ENCODE results near the gene PAX3. TPM values are rescaled to one million over a fixed set of nuclear protein-coding genes. Genes with fewer than 3 reads are reported as not detected.

PAX3 gene
- total RNA-seq, 2 donors from 2014 or later: not detected

DNA sequence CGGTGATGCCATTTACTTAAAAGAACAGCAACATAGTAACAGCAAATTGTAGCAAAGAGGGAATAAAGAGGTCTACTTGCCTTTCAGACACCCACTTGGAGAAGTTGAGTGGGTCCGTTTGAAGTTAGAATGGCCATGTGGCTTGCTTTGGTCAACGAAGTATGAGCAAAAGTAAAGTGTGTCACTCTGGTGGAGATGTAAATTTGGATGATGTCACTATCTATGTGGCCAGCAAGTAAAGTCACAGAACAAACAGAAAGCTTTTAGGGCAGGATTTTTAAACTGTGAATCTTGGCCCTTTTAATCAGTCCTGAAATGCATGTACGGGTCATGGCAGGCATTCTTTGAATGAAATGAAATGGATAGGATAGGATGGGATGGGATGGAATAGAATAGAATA lies 120.3 kb downstream of the PAX3 start:
- no peaks in the 10 kb centered on the region for H3K36me3 ChIP-seq (ENCODE audit: control insufficient read depth, insufficient read depth, low read length)
- H3K27ac Mint-ChIP-seq: no peak overlapping the region
- no peak overlapping the region for H3K4me3 ChIP-seq (ENCODE audit: low read length)
- peaks cover 5% of the 10 kb centered on the region for H3K4me1 ChIP-seq (ENCODE audit: control insufficient read depth, insufficient read depth, low read length)
- H3K9me3 Mint-ChIP-seq: no peaks in the 10 kb centered on the region
- H3K27ac ChIP-seq (ENCODE audit: low read depth, low read length): no peak overlapping the region
- TF ChIP-seq CTCF (conservative IDR thresholded peaks at IDR 0.05): no peak
- H3K4me3 Mint-ChIP-seq: no peak overlapping the region
- H3K9me3 ChIP-seq (ENCODE audit: control insufficient read depth, low read length): no peaks in the 10 kb centered on the region
- H3K4me1 Mint-ChIP-seq: peaks cover 18% of the 10 kb centered on the region
- no peak overlapping the region for H3K9ac ChIP-seq (ENCODE audit: extremely low read depth, low read length, poor library complexity, severe bottlenecking)
- H3K36me3 Mint-ChIP-seq (ENCODE audit: low read depth): no peaks in the 10 kb centered on the region
- no peak for DNase-seq
- peaks cover 23% of the 10 kb centered on the region for H3K27me3 Mint-ChIP-seq (ENCODE audit: insufficient read depth)
- H3K27me3 ChIP-seq (ENCODE audit: control insufficient read depth, insufficient read depth, low read length, poor library complexity, severe bottlenecking): peaks cover 20% of the 10 kb centered on the region
- 90 to 92% methylated on average over 3 to 4 of the region's 4 CpGs for WGBS, 2 experiments (ENCODE audit: insufficient coverage in 1 of 2, insufficient read length in 1 of 2)

DNA sequence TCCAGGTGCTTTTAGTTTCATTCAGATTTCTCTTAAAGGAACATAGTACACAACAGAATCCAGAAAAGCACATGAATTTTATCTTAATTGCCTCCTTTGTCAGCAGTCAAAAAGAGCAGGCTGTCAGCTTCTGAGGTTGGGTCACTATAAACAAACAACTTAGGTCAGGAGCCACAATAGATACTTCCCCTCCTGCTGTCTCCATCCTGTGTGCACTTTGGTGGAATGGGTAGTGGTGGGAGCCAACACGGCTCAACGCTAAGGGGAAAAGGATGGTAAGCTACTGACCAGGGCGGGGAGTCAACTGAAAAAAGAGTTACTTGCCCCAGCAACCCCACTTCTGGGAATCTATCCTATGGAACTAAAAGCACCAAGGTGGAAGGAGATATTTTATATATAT lies 121.9 kb downstream of the PAX3 start:
- 8% methylated on average over 2 of the region's 3 CpGs; no CpG with 5 or more reads in 1 of the 2 experiments for WGBS, 2 experiments (ENCODE audit: insufficient coverage in 1 of 2, insufficient read length in 1 of 2)
- Mint-ChIP-seq H3K4me1 (peaks cover 18% of the 10 kb centered on the region), H3K4me3 (no peak overlapping the region), H3K27me3 (ENCODE audit: insufficient read depth) (peaks cover 14% of the 10 kb centered on the region), H3K9me3 (no peaks in the 10 kb centered on the region), H3K27ac (no peak overlapping the region), H3K36me3 (ENCODE audit: low read depth) (no peaks in the 10 kb centered on the region)
- H3K27ac ChIP-seq (ENCODE audit: low read depth, low read length): no peak overlapping the region
- no peaks in the 10 kb centered on the region for H3K36me3 ChIP-seq (ENCODE audit: control insufficient read depth, insufficient read depth, low read length)
- DNase-seq: peak; percentile 55
- H3K9ac ChIP-seq (ENCODE audit: extremely low read depth, low read length, poor library complexity, severe bottlenecking): no peak overlapping the region
- no peak for TF ChIP-seq CTCF (conservative IDR thresholded peaks at IDR 0.05)
- no peak overlapping the region for H3K4me3 ChIP-seq (ENCODE audit: low read length)
- H3K9me3 ChIP-seq (ENCODE audit: control insufficient read depth, low read length): no peaks in the 10 kb centered on the region
- peaks cover 5% of the 10 kb centered on the region for H3K4me1 ChIP-seq (ENCODE audit: control insufficient read depth, insufficient read depth, low read length)
- peaks cover 10% of the 10 kb centered on the region for H3K27me3 ChIP-seq (ENCODE audit: control insufficient read depth, insufficient read depth, low read length, poor library complexity, severe bottlenecking)

DNA sequence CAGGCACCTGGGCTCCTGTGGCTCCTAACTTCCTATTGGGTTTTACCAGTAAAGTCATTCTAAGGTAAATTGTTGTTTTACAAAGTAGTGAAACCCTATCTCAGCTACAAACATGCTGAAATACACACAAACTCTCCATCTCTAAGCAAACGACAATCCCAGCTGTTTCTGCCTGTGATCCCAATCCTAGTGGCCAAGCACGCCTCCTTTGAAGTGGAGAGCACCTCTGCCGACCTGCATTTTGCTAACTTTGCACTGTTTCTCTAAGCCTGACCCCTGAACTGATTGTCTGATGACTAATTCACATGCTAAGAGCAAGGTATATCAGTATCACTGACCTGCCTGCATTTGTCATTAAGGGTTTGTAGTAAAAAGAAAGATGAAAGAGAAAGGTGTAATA lies 124.3 kb downstream of the PAX3 start:
- H3K4me1 ChIP-seq (ENCODE audit: control insufficient read depth, insufficient read depth, low read length): peaks cover 5% of the 10 kb centered on the region

More for the DNA sequence above, 124.3 kb downstream of the PAX3 start:
- Histone ChIP-seq H3K9me3 (ENCODE audit: control insufficient read depth, low read length) (no peaks in the 10 kb centered on the region), H3K27ac (ENCODE audit: low read depth, low read length) (no peak overlapping the region), H3K27me3 (ENCODE audit: control insufficient read depth, insufficient read depth, low read length, poor library complexity, severe bottlenecking) (peaks cover 10% of the 10 kb centered on the region), H3K9ac (ENCODE audit: extremely low read depth, low read length, poor library complexity, severe bottlenecking) (no peak overlapping the region), H3K4me3 (ENCODE audit: low read length) (no peak overlapping the region), H3K36me3 (ENCODE audit: control insufficient read depth, insufficient read depth, low read length) (no peaks in the 10 kb centered on the region)
- H3K9me3 Mint-ChIP-seq: peaks cover 5% of the 10 kb centered on the region
- H3K4me3 Mint-ChIP-seq: no peak overlapping the region
- peaks cover 4% of the 10 kb centered on the region for H3K36me3 Mint-ChIP-seq (ENCODE audit: low read depth)
- peak; percentile 71 for DNase-seq
- peaks cover 16% of the 10 kb centered on the region for H3K27me3 Mint-ChIP-seq (ENCODE audit: insufficient read depth)
- TF ChIP-seq CTCF (conservative IDR thresholded peaks at IDR 0.05): no peak
- H3K4me1 Mint-ChIP-seq: peaks cover 16% of the 10 kb centered on the region
- 22 to 31% methylated on average over 2 to 3 of the region's 3 CpGs for WGBS, 2 experiments (ENCODE audit: insufficient coverage in 1 of 2, insufficient read length in 1 of 2)
- H3K27ac Mint-ChIP-seq: no peak overlapping the region

Data from endodermal cell (in vitro differentiated cells).